DMS114 treated with DMSO at 0.1 percent for 48 hours (cell line): Measurements from ENCODE around the gene SLC24A4.

Experiments
- DNase-seq: peaks from one replicate; lab custom pipeline; 2025; ENCODE audit not compliant: unreplicated experiment; lab: John Stamatoyannopoulos, UW

The SLC24A4 gene

GRCh38 chr14:92493492-92493891, 170.5 kb downstream of the SLC24A4 start:
- DNase-seq, result no peak

- DNase-seq, result no peak
Observed at GRCh38 chr14:92494512-92494911, 171.5 kb downstream of the SLC24A4 start.

GRCh38 chr14:92495027-92495426, 172.1 kb downstream of the SLC24A4 start:
- DNase-seq, result no peak

GRCh38 chr14:92496191-92496857, 173.4 kb downstream of the SLC24A4 start:
- no peak for DNase-seq

- no peak for DNase-seq
Observed at GRCh38 chr14:92497391-92497790, 174.4 kb downstream of the SLC24A4 start.

- DNase-seq, result no peak
Observed at GRCh38 chr14:92499234-92499633, 176.3 kb downstream of the SLC24A4 start.

- DNase-seq, result no peak
Observed at GRCh38 chr14:92500491-92500941, 177.6 kb downstream of the SLC24A4 start.

GRCh38 chr14:92501891-92502351, 179.0 kb downstream of the SLC24A4 start:
- no peak for DNase-seq

GRCh38 chr14:92502541-92503286, 179.7 kb downstream of the SLC24A4 start:
- DNase-seq, result no peak

- DNase-seq, result no peak
Observed at GRCh38 chr14:92503756-92504491, 181.0 kb downstream of the SLC24A4 start.

GRCh38 chr14:92505826-92506225, 182.9 kb downstream of the SLC24A4 start:
- no peak for DNase-seq

- no peak for DNase-seq
Observed at GRCh38 chr14:92506231-92506630, 183.3 kb downstream of the SLC24A4 start.

- DNase-seq, result no peak
Observed at GRCh38 chr14:92507174-92507768, 184.3 kb downstream of the SLC24A4 start.

GRCh38 chr14:92510972-92511371, 188.0 kb downstream of the SLC24A4 start:
- DNase-seq, result no peak

GRCh38 chr14:92511453-92512238, 188.7 kb downstream of the SLC24A4 start:
- DNase-seq, result no peak

GRCh38 chr14:92512807-92513203, 189.8 kb downstream of the SLC24A4 start:
- DNase-seq, result no peak

- DNase-seq, result no peak
Observed at GRCh38 chr14:92513204-92513965, 190.4 kb downstream of the SLC24A4 start, which contains the start of gene RIN3. Gene RIN3 (plus strand): TSS chr14:92513781. CDS start chr14:92513933, 152 bp downstream.

- DNase-seq, result no peak
Observed at GRCh38 chr14:92513966-92514843, 191.2 kb downstream of the SLC24A4 start.
